ENCODE data around the gene PDLIM3.
A peak's percentile ranks its signal among the peaks of the same experiment; 100 is the strongest.

PDLIM3 gene

DNA sequence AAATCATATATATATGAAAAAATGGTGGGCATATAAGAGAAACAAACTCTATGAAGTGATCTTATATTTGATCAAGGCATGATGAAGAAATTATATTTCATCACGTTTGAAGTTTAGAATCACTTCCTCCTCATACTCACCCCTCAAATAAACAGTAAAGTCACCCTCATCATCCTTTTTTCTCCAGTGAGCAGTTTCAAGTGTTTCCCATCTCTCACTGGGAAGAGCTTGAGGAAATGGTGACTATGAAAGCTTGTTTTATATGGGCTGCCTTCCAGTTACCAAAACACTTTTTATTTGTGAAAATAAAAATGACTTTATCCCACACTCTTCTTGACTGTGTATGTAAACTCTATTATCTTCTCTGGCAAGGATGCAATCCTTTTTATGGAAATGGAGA lies 16.8 kb downstream of the PDLIM3 start:
- Histone ChIP-seq H3K18ac (ENCODE audit: low read depth in 1 of 2, low read length in 2 of 2) (no peak overlapping the region), H3K27me3 (ENCODE audit: control insufficient read depth in 1 of 2, insufficient read depth in 1 of 2, low read length in 2 of 2) (no peaks in the 10 kb centered on the region), H3K36me3 (ENCODE audit: control insufficient read depth in 1 of 2, insufficient read depth in 2 of 2, low read depth in 1 of 2, low read length in 2 of 2) (no peaks in the 10 kb centered on the region), H3K9ac (ENCODE audit: low read length) (no peak overlapping the region), H4K8ac (ENCODE audit: low read length) (no peak overlapping the region), H2AK5ac (ENCODE audit: low read length, severe bottlenecking) (no peak overlapping the region), H3K23ac (ENCODE audit: low read length in 2 of 2) (no peak overlapping the region), H2BK5ac (ENCODE audit: low read depth, low read length, poor library complexity, severe bottlenecking) (no peak overlapping the region), H3K4me3 (ENCODE audit: insufficient read depth in 1 of 2, low read depth in 1 of 2, low read length in 2 of 2) (no peak overlapping the region), H2BK12ac (ENCODE audit: low read length in 2 of 2) (no peak overlapping the region), H3K4ac (ENCODE audit: low read depth in 1 of 2, low read length in 2 of 2) (no peak overlapping the region), H3K4me2 (ENCODE audit: low read length, poor library complexity, severe bottlenecking) (no peak overlapping the region), H3K9me3 (ENCODE audit: control insufficient read depth, low read length) (no peaks in the 10 kb centered on the region), H4K91ac (ENCODE audit: low read length) (no peak overlapping the region), H3K27ac (ENCODE audit: low read length, poor library complexity, severe bottlenecking) (no peak overlapping the region), H2AFZ (ENCODE audit: low read depth, low read length) (no peak overlapping the region), H3K14ac (ENCODE audit: low read length in 2 of 2) (no peak overlapping the region), H2BK15ac (ENCODE audit: low read depth, poor library complexity, severe bottlenecking) (no peak overlapping the region), H3K4me1 (ENCODE audit: control insufficient read depth, insufficient read depth, low read depth, low read length) (no peaks in the 10 kb centered on the region), H3K79me1 (replicated peaks; ENCODE audit: low read length, poor library complexity, severe bottlenecking) (no peaks in the 10 kb centered on the region), H2BK120ac (ENCODE audit: low read depth, low read length) (no peak overlapping the region)
- no peak for DNase-seq
- WGBS = no CpG with 5 or more reads among the region's 1 CpG

DNA sequence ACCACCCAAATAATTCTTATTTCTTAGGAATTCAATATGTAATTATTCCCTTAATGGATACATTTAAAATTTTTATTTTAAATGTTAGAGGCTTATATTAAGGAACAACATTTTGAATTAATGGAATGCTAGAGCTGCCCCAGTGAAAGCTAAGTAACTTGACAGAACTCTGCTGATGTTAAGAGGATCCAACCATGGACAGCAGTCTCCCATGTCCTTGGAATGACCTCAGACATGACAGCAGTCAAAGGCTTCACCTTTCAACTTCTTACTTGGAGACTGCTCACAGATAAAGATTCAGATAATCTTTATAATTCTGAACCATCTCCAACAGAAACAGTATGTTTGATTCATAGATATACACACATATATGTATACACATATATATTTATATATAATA lies 17.2 kb downstream of the PDLIM3 start:
- H4K8ac ChIP-seq (ENCODE audit: low read length) = no peak overlapping the region
- no peak overlapping the region for H3K27ac ChIP-seq (ENCODE audit: low read length, poor library complexity, severe bottlenecking)
- H3K79me1 ChIP-seq (replicated peaks; ENCODE audit: low read length, poor library complexity, severe bottlenecking) = no peaks in the 10 kb centered on the region
- H2BK15ac ChIP-seq (ENCODE audit: low read depth, poor library complexity, severe bottlenecking) = no peak overlapping the region
- DNase-seq = no peak
- no peak overlapping the region for H2BK5ac ChIP-seq (ENCODE audit: low read depth, low read length, poor library complexity, severe bottlenecking)
- no peak overlapping the region for H2AK5ac ChIP-seq (ENCODE audit: low read length, severe bottlenecking)
- H3K18ac ChIP-seq (ENCODE audit: low read depth in 1 of 2, low read length in 2 of 2) = no peak overlapping the region
- no peak overlapping the region for H3K4ac ChIP-seq (ENCODE audit: low read depth in 1 of 2, low read length in 2 of 2)
- no peak overlapping the region for H3K9ac ChIP-seq (ENCODE audit: low read length)
- no peak overlapping the region for H3K4me3 ChIP-seq (ENCODE audit: insufficient read depth in 1 of 2, low read depth in 1 of 2, low read length in 2 of 2)
- no peak overlapping the region for H2BK12ac ChIP-seq (ENCODE audit: low read length in 2 of 2)
- no peak overlapping the region for H2BK120ac ChIP-seq (ENCODE audit: low read depth, low read length)
- H3K14ac ChIP-seq (ENCODE audit: low read length in 2 of 2) = no peak overlapping the region
- no peak overlapping the region for H3K23ac ChIP-seq (ENCODE audit: low read length in 2 of 2)
- H3K4me2 ChIP-seq (ENCODE audit: low read length, poor library complexity, severe bottlenecking) = no peak overlapping the region
- no peak overlapping the region for H4K91ac ChIP-seq (ENCODE audit: low read length)
- H2AFZ ChIP-seq (ENCODE audit: low read depth, low read length) = no peak overlapping the region
- no peaks in the 10 kb centered on the region for H3K4me1 ChIP-seq (ENCODE audit: control insufficient read depth, insufficient read depth, low read depth, low read length)
- H3K9me3 ChIP-seq (ENCODE audit: control insufficient read depth, low read length) = no peaks in the 10 kb centered on the region
- H3K36me3 ChIP-seq (ENCODE audit: control insufficient read depth in 1 of 2, insufficient read depth in 2 of 2, low read depth in 1 of 2, low read length in 2 of 2) = no peaks in the 10 kb centered on the region
- H3K27me3 ChIP-seq (ENCODE audit: control insufficient read depth in 1 of 2, insufficient read depth in 1 of 2, low read length in 2 of 2) = no peaks in the 10 kb centered on the region

DNA sequence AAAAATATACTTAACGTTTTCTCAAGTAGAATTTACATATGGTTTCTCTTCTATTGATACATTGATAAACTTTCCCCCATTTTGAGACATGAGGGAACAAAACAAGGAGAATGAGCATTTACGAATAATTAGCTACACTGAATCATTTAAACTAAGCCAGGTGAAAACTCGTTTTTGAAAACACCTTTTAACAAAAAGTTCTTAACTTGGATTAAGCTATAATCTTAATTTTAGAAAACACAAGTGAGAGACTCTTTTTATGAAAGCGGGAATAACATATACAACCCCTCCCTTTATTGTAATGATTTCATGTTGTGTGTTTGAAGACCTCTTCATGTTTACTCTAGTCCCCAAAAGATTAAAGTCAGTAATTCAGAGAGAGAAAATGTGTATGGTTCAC lies 20.1 kb downstream of the PDLIM3 start:
- Histone ChIP-seq H3K18ac (ENCODE audit: low read depth in 1 of 2, low read length in 2 of 2) (no peak overlapping the region), H3K79me1 (replicated peaks; ENCODE audit: low read length, poor library complexity, severe bottlenecking) (no peaks in the 10 kb centered on the region), H3K4ac (ENCODE audit: low read depth in 1 of 2, low read length in 2 of 2) (no peak overlapping the region), H4K8ac (ENCODE audit: low read length) (no peak overlapping the region), H2AK5ac (ENCODE audit: low read length, severe bottlenecking) (no peak overlapping the region), H3K4me2 (ENCODE audit: low read length, poor library complexity, severe bottlenecking) (no peak overlapping the region), H3K27ac (ENCODE audit: low read length, poor library complexity, severe bottlenecking) (no peak overlapping the region), H3K23ac (ENCODE audit: low read length in 2 of 2) (no peak overlapping the region), H3K36me3 (ENCODE audit: control insufficient read depth in 1 of 2, insufficient read depth in 2 of 2, low read depth in 1 of 2, low read length in 2 of 2) (no peaks in the 10 kb centered on the region), H2BK12ac (ENCODE audit: low read length in 2 of 2) (no peak overlapping the region), H2BK120ac (ENCODE audit: low read depth, low read length) (no peak overlapping the region), H3K4me1 (ENCODE audit: control insufficient read depth, insufficient read depth, low read depth, low read length) (no peaks in the 10 kb centered on the region), H2BK15ac (ENCODE audit: low read depth, poor library complexity, severe bottlenecking) (no peak overlapping the region), H4K91ac (ENCODE audit: low read length) (no peak overlapping the region), H3K9me3 (ENCODE audit: control insufficient read depth, low read length) (no peaks in the 10 kb centered on the region), H3K14ac (ENCODE audit: low read length in 2 of 2) (no peak overlapping the region), H2BK5ac (ENCODE audit: low read depth, low read length, poor library complexity, severe bottlenecking) (no peak overlapping the region), H3K4me3 (ENCODE audit: insufficient read depth in 1 of 2, low read depth in 1 of 2, low read length in 2 of 2) (no peak overlapping the region), H2AFZ (ENCODE audit: low read depth, low read length) (no peak overlapping the region), H3K9ac (ENCODE audit: low read length) (no peak overlapping the region), H3K27me3 (ENCODE audit: control insufficient read depth in 1 of 2, insufficient read depth in 1 of 2, low read length in 2 of 2) (no peaks in the 10 kb centered on the region)
- WGBS = no CpG with 5 or more reads among the region's 4 CpGs
- DNase-seq = no peak

DNA sequence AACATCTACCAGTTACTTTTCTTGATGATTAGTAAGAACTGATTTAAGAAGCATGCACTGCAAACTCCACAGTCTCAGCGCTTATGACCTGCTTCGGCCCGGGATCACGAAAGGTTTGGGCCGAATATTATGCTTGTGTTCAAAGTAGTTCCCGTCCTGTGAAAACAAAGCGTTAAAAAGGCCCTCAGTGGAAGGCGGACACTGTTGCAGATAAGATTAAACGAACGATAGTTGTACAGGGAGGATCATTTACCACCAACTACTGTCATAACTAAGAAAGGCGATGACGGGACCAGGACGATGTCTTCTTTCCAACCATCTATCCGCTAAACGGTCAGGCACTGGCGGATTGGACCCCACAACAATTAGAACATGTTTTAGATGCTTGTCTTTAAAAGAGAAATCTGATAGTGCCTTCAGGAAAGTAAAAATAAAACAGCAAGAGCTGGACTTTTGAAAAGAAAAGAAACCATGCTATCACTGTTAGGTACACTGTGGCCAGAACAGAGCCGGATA lies 21.1 kb downstream of the PDLIM3 start:
- peak overlapping the region; percentile 67 for H2BK15ac ChIP-seq (ENCODE audit: low read depth, poor library complexity, severe bottlenecking)
- no peak overlapping the region for H3K27ac ChIP-seq (ENCODE audit: low read length, poor library complexity, severe bottlenecking)
- H3K4me3 ChIP-seq (ENCODE audit: insufficient read depth in 1 of 2, low read depth in 1 of 2, low read length in 2 of 2) = no peak overlapping the region
- H3K23ac ChIP-seq (ENCODE audit: low read length in 2 of 2) = no peak overlapping the region
- H3K14ac ChIP-seq (ENCODE audit: low read length in 2 of 2) = no peak overlapping the region
- peak overlapping the region; percentile 61 for H4K8ac ChIP-seq (ENCODE audit: low read length)
- no peaks in the 10 kb centered on the region for H3K4me1 ChIP-seq (ENCODE audit: control insufficient read depth, insufficient read depth, low read depth, low read length)
- H2AK5ac ChIP-seq (ENCODE audit: low read length, severe bottlenecking) = no peak overlapping the region
- H3K36me3 ChIP-seq (ENCODE audit: control insufficient read depth in 1 of 2, insufficient read depth in 2 of 2, low read depth in 1 of 2, low read length in 2 of 2) = no peaks in the 10 kb centered on the region
- WGBS = 97% methylated on average over 17 of the region's 17 CpGs
- H2BK120ac ChIP-seq (ENCODE audit: low read depth, low read length) = peak overlapping the region; percentile 9
- peak overlapping the region; percentile 61 for H4K91ac ChIP-seq (ENCODE audit: low read length)
- H3K9ac ChIP-seq (ENCODE audit: low read length) = no peak overlapping the region
- no peak overlapping the region for H3K4me2 ChIP-seq (ENCODE audit: low read length, poor library complexity, severe bottlenecking)
- H3K4ac ChIP-seq (ENCODE audit: low read depth in 1 of 2, low read length in 2 of 2) = no peak overlapping the region
- no peaks in the 10 kb centered on the region for H3K9me3 ChIP-seq (ENCODE audit: control insufficient read depth, low read length)
- H2BK12ac ChIP-seq (ENCODE audit: low read length in 2 of 2) = peak overlapping the region in 1 of 2 experiments; percentile 66
- H3K79me1 ChIP-seq (replicated peaks; ENCODE audit: low read length, poor library complexity, severe bottlenecking) = no peaks in the 10 kb centered on the region
- no peak for DNase-seq
- no peak overlapping the region for H2AFZ ChIP-seq (ENCODE audit: low read depth, low read length)
- no peaks in the 10 kb centered on the region for H3K27me3 ChIP-seq (ENCODE audit: control insufficient read depth in 1 of 2, insufficient read depth in 1 of 2, low read length in 2 of 2)
- H2BK5ac ChIP-seq (ENCODE audit: low read depth, low read length, poor library complexity, severe bottlenecking) = no peak overlapping the region
- H3K18ac ChIP-seq (ENCODE audit: low read depth in 1 of 2, low read length in 2 of 2) = peak overlapping the region; percentile 16 to 60

All from mesenchymal stem cell (in vitro differentiated cells and primary cell).